ENCODE data around the gene LUM. TPM values are rescaled to one million over a fixed set of nuclear protein-coding genes. Genes with fewer than 3 reads are reported as not detected.

LUM gene
- total RNA-seq, 1 donor from 2014 or later, result 72.9 TPM

DNA sequence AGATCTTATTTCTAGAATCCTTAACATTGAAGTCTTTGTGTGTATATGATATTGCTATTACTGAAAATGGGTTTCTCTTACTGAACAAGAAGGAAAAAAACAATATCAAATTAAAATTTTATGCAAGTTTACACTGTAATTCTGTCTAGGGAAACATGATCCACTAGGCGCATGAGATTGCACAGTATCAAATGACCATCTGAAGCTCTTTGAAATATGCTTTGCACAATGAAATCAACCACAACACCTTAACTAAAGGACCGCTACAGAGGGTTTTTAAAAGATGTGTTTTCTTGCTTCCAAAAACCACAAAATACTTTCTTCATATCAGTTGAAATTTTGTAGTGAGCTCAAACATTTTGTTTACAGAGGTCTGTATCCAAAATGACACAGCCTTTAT lies 38.4 kb downstream of the LUM start:
- H3K4me1 ChIP-seq, result no peaks in the 10 kb centered on the region
- TF ChIP-seq, protein P1, sequence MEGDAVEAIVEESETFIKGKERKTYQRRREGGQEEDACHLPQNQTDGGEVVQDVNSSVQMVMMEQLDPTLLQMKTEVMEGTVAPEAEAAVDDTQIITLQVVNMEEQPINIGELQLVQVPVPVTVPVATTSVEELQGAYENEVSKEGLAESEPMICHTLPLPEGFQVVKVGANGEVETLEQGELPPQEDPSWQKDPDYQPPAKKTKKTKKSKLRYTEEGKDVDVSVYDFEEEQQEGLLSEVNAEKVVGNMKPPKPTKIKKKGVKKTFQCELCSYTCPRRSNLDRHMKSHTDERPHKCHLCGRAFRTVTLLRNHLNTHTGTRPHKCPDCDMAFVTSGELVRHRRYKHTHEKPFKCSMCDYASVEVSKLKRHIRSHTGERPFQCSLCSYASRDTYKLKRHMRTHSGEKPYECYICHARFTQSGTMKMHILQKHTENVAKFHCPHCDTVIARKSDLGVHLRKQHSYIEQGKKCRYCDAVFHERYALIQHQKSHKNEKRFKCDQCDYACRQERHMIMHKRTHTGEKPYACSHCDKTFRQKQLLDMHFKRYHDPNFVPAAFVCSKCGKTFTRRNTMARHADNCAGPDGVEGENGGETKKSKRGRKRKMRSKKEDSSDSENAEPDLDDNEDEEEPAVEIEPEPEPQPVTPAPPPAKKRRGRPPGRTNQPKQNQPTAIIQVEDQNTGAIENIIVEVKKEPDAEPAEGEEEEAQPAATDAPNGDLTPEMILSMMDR (IDR thresholded peaks at IDR 0.05), result no peak
- TF ChIP-seq POLR2AphosphoS5 (IDR thresholded peaks at IDR 0.05; ENCODE audit: insufficient read depth in 1 of 2, low read depth in 1 of 2), result no peak
- TF ChIP-seq POLR2A (IDR thresholded peaks at IDR 0.05), result no peak
- H3K4me3 ChIP-seq, result no peak overlapping the region
- no peaks in the 10 kb centered on the region for H3K9me3 ChIP-seq
- no peak for DNase-seq (ENCODE audit: extremely low spot score in 2 of 2)
- no peaks in the 10 kb centered on the region for H3K36me3 ChIP-seq
- no peak overlapping the region for H3K27ac ChIP-seq
- H3K27me3 ChIP-seq, result no peaks in the 10 kb centered on the region
- intact Hi-C loops (cut with DNase I), result no loop called here

DNA sequence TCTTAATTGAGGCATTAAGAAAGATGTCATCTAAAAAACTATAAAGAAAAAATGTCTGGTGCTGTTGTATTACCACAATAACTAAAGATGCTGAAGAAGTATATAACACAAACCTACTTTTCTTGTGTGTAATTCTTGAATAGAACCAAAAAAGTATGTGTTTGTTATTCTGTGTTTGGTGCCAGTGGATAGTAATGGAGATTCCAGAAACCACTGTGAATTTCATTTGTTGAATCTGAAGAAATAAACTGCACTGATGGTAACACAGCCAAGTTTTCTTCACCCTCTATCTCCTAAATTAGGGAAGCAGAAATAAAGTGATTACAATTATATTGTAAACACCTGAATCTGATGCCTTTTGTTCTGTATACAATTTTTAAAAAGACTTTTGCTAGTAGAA lies 40.4 kb downstream of the LUM start:
- no peaks in the 10 kb centered on the region for H3K4me1 ChIP-seq
- TF ChIP-seq, protein P1 (IDR thresholded peaks at IDR 0.05), result no peak
- TF ChIP-seq POLR2AphosphoS5 (IDR thresholded peaks at IDR 0.05; ENCODE audit: insufficient read depth in 1 of 2, low read depth in 1 of 2) (no peak), POLR2A (IDR thresholded peaks at IDR 0.05) (no peak)

DNA sequence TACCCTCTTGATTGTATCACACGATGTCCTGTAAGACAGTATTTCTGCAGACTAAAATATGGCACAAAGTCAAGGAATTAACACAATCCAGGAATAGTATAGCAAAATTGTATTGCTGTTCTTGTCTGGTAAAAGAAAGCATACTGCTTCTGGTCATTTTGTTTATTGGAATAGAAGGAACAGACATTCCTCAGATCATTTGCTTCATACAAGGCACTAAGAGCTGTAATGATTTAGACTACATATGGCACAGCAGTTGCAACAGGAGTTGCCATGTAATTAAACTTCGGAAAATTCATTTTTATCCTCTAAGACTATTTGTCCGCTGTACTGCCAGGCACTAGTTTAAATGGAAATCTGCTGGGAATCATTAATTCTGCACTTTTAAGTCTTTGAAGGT lies 45.9 kb downstream of the LUM start:
- H3K4me1 ChIP-seq, result no peaks in the 10 kb centered on the region
- intact Hi-C loops (cut with DNase I), result no loop called here
- DNase-seq (ENCODE audit: extremely low spot score in 2 of 2), result no peak
- no peak overlapping the region for H3K4me3 ChIP-seq
- no peaks in the 10 kb centered on the region for H3K9me3 ChIP-seq
- no peaks in the 10 kb centered on the region for H3K36me3 ChIP-seq
- TF ChIP-seq POLR2AphosphoS5 (IDR thresholded peaks at IDR 0.05; ENCODE audit: insufficient read depth in 1 of 2, low read depth in 1 of 2) (no peak), POLR2A (IDR thresholded peaks at IDR 0.05) (no peak)
- TF ChIP-seq, protein P1 (IDR thresholded peaks at IDR 0.05), result no peak
- no peaks in the 10 kb centered on the region for H3K27me3 ChIP-seq
- H3K27ac ChIP-seq, result no peak overlapping the region

More for the DNA sequence above, 40.4 kb downstream of the LUM start:
- H3K9me3 ChIP-seq, result no peaks in the 10 kb centered on the region
- intact Hi-C loops (cut with DNase I), result no loop called here
- no peak overlapping the region for H3K27ac ChIP-seq
- DNase-seq (ENCODE audit: extremely low spot score in 2 of 2), result no peak
- H3K4me3 ChIP-seq, result no peak overlapping the region
- H3K27me3 ChIP-seq, result no peaks in the 10 kb centered on the region
- H3K36me3 ChIP-seq, result no peaks in the 10 kb centered on the region

DNA sequence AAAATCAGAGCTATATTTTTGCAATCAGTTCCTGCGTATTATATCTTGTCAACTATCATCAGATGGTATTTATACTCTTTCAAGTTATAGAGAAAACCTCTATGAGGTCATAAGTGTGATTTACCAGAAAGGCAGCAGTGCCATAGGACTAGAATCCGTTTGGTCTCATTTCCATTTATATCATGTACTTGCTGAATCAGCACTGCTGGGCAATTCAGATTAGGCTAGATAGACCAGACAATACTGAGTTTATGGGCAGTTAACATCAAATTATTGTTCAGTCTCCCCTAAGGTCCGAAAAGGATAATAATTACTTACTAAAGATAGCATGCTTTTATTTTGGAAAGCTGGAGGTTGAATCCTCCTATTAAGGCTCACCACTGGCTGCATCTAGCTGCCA lies 46.7 kb downstream of the LUM start:
- H3K9me3 ChIP-seq, result no peaks in the 10 kb centered on the region
- TF ChIP-seq, protein P1 (IDR thresholded peaks at IDR 0.05), result no peak
- no peak for TF ChIP-seq POLR2AphosphoS5 (IDR thresholded peaks at IDR 0.05; ENCODE audit: insufficient read depth in 1 of 2, low read depth in 1 of 2)
- TF ChIP-seq POLR2A (IDR thresholded peaks at IDR 0.05), result no peak

DNA sequence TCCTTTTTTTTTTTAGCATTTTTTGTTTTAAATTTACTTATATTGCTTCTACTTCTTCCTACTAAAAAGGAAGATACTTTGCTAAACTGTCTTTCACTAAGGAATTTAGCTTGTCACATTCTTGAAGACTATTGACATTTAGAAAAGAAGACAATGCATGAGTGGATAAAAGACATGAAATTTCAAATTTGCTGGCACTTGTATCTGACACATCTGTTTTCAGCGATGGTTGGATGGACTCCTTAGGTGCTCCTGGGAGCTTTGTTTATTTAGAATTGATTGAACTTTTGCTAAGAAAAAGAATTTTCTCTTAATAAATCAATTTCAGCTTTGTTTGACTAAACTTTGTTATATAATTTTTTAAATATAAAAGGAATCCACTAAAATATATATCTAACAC lies 50.2 kb downstream of the LUM start:
- DNase-seq (ENCODE audit: extremely low spot score in 2 of 2), result no peak
- H3K27ac ChIP-seq, result no peak overlapping the region
- no peaks in the 10 kb centered on the region for H3K27me3 ChIP-seq
- no peaks in the 10 kb centered on the region for H3K36me3 ChIP-seq
- no peaks in the 10 kb centered on the region for H3K9me3 ChIP-seq
- intact Hi-C loops (cut with DNase I), result no loop called here
- TF ChIP-seq POLR2A (IDR thresholded peaks at IDR 0.05) (no peak), POLR2AphosphoS5 (IDR thresholded peaks at IDR 0.05; ENCODE audit: insufficient read depth in 1 of 2, low read depth in 1 of 2) (no peak)
- TF ChIP-seq, protein P1 (IDR thresholded peaks at IDR 0.05), result no peak
- H3K4me3 ChIP-seq, result no peak overlapping the region
- H3K4me1 ChIP-seq, result no peaks in the 10 kb centered on the region

More for the DNA sequence above, 46.7 kb downstream of the LUM start:
- H3K27me3 ChIP-seq, result no peaks in the 10 kb centered on the region
- intact Hi-C loops (cut with DNase I), result no loop called here
- no peak overlapping the region for H3K4me3 ChIP-seq
- H3K36me3 ChIP-seq, result no peaks in the 10 kb centered on the region
- DNase-seq (ENCODE audit: extremely low spot score in 2 of 2), result no peak
- H3K4me1 ChIP-seq, result no peaks in the 10 kb centered on the region
- H3K27ac ChIP-seq, result no peak overlapping the region

Measured in vagina (tissue), 2 donors.